HG02870 (cell line): ENCODE data around the gene QKI.
"Not testable (repeated sequence)": the region's sequence is repeated elsewhere in the genome, so short reads cannot be mapped to it uniquely, and the experiment has no call there.

Source experiments
- ATAC-seq: cut with Tn5 transposase; IDR thresholded peaks from one replicate; pipeline ENCODE4 v1.9.1; 2021; ENCODE audit warnings: mild to moderate bottlenecking, moderate library complexity; ENCODE audit not compliant: unreplicated experiment

Gene QKI

GRCh38 chr6:163414117-163414945, at the start of gene QKI:
Gene QKI, plus strand, starts transcription at chr6:163414718. Its CDS starts 476 bp downstream, at chr6:163415194.
- ATAC-seq, result peak; percentile 40

GRCh38 chr6:163366288-163366687, 48.2 kb upstream of the QKI start:
- ATAC-seq, result no peak

- ATAC-seq, result no peak
Observed at GRCh38 chr6:163367497-163368183, 46.9 kb upstream of the QKI start.

- no peak for ATAC-seq
Observed at GRCh38 chr6:163369141-163369540, 45.4 kb upstream of the QKI start.

GRCh38 chr6:163369628-163370365, 44.7 kb upstream of the QKI start:
- ATAC-seq, result no peak

GRCh38 chr6:163370464-163371117, 43.9 kb upstream of the QKI start:
- no peak for ATAC-seq

- no peak for ATAC-seq
Observed at GRCh38 chr6:163371129-163371528, 43.4 kb upstream of the QKI start.

GRCh38 chr6:163373240-163373639, 41.3 kb upstream of the QKI start:
- no peak for ATAC-seq

- no peak for ATAC-seq
Observed at GRCh38 chr6:163375361-163375760, 39.2 kb upstream of the QKI start.

- ATAC-seq, result no peak
Observed at GRCh38 chr6:163376187-163376586, 38.3 kb upstream of the QKI start.

- ATAC-seq, result no peak
Observed at GRCh38 chr6:163377561-163377960, 37.0 kb upstream of the QKI start.

- no peak for ATAC-seq
Observed at GRCh38 chr6:163380216-163380615, 34.3 kb upstream of the QKI start.

GRCh38 chr6:163381118-163381756, 33.3 kb upstream of the QKI start:
- ATAC-seq, result no peak

GRCh38 chr6:163383396-163383795, 31.1 kb upstream of the QKI start:
- ATAC-seq, result not testable (repeated sequence)

- no peak for ATAC-seq
Observed at GRCh38 chr6:163383912-163384311, 30.6 kb upstream of the QKI start.

- ATAC-seq, result no peak
Observed at GRCh38 chr6:163384510-163384909, 30.0 kb upstream of the QKI start.

- not testable (repeated sequence) for ATAC-seq
Observed at GRCh38 chr6:163385503-163385902, 29.0 kb upstream of the QKI start.

GRCh38 chr6:163386329-163386908, 28.1 kb upstream of the QKI start:
- ATAC-seq, result no peak

- ATAC-seq, result no peak
Observed at GRCh38 chr6:163387317-163387716, 27.2 kb upstream of the QKI start.

GRCh38 chr6:163389354-163389753, 25.2 kb upstream of the QKI start:
- no peak for ATAC-seq
